ENCODE data around the gene GALNTL6. TPM values are rescaled to one million over a fixed set of nuclear protein-coding genes. Genes with fewer than 3 reads are reported as not detected.
"Not testable (repeated sequence)": the region's sequence is repeated elsewhere in the genome, so short reads cannot be mapped to it uniquely, and the experiment has no call there.

Gene GALNTL6
- total RNA-seq, 3 donors from 2014 or later = not detected

GRCh38 chr4:172897046-172897445, 1083.8 kb downstream of the GALNTL6 start:
- H3K27me3 Mint-ChIP-seq (ENCODE audit: low read depth) = peaks cover 4% of the 10 kb centered on the region
- H3K36me3 Mint-ChIP-seq (ENCODE audit: insufficient read depth) = no peaks in the 10 kb centered on the region
- H3K4me3 Mint-ChIP-seq = no peak overlapping the region
- no peak for ATAC-seq
- H3K4me1 Mint-ChIP-seq (ENCODE audit: low read depth) = no peaks in the 10 kb centered on the region
- DNase-seq = no peak
- peaks cover 14% of the 10 kb centered on the region for H3K9me3 Mint-ChIP-seq

- Mint-ChIP-seq H3K27me3 (ENCODE audit: low read depth) (peaks cover 3% of the 10 kb centered on the region), H3K36me3 (ENCODE audit: insufficient read depth) (no peaks in the 10 kb centered on the region), H3K4me3 (no peak overlapping the region), H3K9me3 (peaks cover 14% of the 10 kb centered on the region), H3K4me1 (ENCODE audit: low read depth) (no peaks in the 10 kb centered on the region)
- ATAC-seq (no peak), DNase-seq (no peak)
Measured at GRCh38 chr4:172898715-172899114, 1085.5 kb downstream of the GALNTL6 start.

GRCh38 chr4:172899861-172900260, 1086.7 kb downstream of the GALNTL6 start:
- Mint-ChIP-seq H3K4me3 (no peak overlapping the region), H3K9me3 (peaks cover 9% of the 10 kb centered on the region), H3K27me3 (ENCODE audit: low read depth) (no peaks in the 10 kb centered on the region), H3K36me3 (ENCODE audit: insufficient read depth) (no peaks in the 10 kb centered on the region), H3K4me1 (ENCODE audit: low read depth) (no peaks in the 10 kb centered on the region)
- DNase-seq = no peak
- ATAC-seq = no peak

GRCh38 chr4:172900900-172901299, 1087.7 kb downstream of the GALNTL6 start:
- no peak for DNase-seq
- no peaks in the 10 kb centered on the region for H3K36me3 Mint-ChIP-seq (ENCODE audit: insufficient read depth)
- no peaks in the 10 kb centered on the region for H3K27me3 Mint-ChIP-seq (ENCODE audit: low read depth)
- no peak overlapping the region for H3K4me3 Mint-ChIP-seq
- H3K4me1 Mint-ChIP-seq (ENCODE audit: low read depth) = no peaks in the 10 kb centered on the region
- no peak for ATAC-seq
- H3K9me3 Mint-ChIP-seq = peaks cover 2% of the 10 kb centered on the region

GRCh38 chr4:172912468-172912867, 1099.3 kb downstream of the GALNTL6 start:
- H3K27me3 Mint-ChIP-seq (ENCODE audit: low read depth); DNase-seq; ATAC-seq: not testable (repeated sequence)

GRCh38 chr4:172917403-172917802, 1104.2 kb downstream of the GALNTL6 start:
- ATAC-seq; DNase-seq; H3K9me3 Mint-ChIP-seq; H3K36me3 Mint-ChIP-seq (ENCODE audit: insufficient read depth); H3K4me1 Mint-ChIP-seq (ENCODE audit: low read depth); H3K27me3 Mint-ChIP-seq (ENCODE audit: low read depth); H3K4me3 Mint-ChIP-seq: not testable (repeated sequence)

More at GRCh38 chr4:172912468-172912867, 1099.3 kb downstream of the GALNTL6 start:
- not testable (repeated sequence) for H3K4me1 Mint-ChIP-seq (ENCODE audit: low read depth); H3K9me3 Mint-ChIP-seq; H3K36me3 Mint-ChIP-seq (ENCODE audit: insufficient read depth); H3K4me3 Mint-ChIP-seq

- Mint-ChIP-seq H3K4me1 (ENCODE audit: low read depth) (no peaks in the 10 kb centered on the region), H3K4me3 (no peak overlapping the region), H3K9me3 (no peaks in the 10 kb centered on the region), H3K36me3 (ENCODE audit: insufficient read depth) (no peaks in the 10 kb centered on the region), H3K27me3 (ENCODE audit: low read depth) (no peaks in the 10 kb centered on the region)
- DNase-seq = no peak
- ATAC-seq = no peak
Measured at GRCh38 chr4:172919269-172919668, 1106.1 kb downstream of the GALNTL6 start.

GRCh38 chr4:172927096-172927814, 1114.1 kb downstream of the GALNTL6 start:
- H3K36me3 Mint-ChIP-seq (ENCODE audit: insufficient read depth) = no peaks in the 10 kb centered on the region
- peaks cover 3% of the 10 kb centered on the region for H3K27me3 Mint-ChIP-seq (ENCODE audit: low read depth)
- no peaks in the 10 kb centered on the region for H3K4me1 Mint-ChIP-seq (ENCODE audit: low read depth)
- H3K9me3 Mint-ChIP-seq = no peaks in the 10 kb centered on the region
- ATAC-seq (no peak), DNase-seq (no peak)
- H3K4me3 Mint-ChIP-seq = no peak overlapping the region

GRCh38 chr4:172928347-172928746, 1115.1 kb downstream of the GALNTL6 start:
- H3K36me3 Mint-ChIP-seq (ENCODE audit: insufficient read depth) = no peaks in the 10 kb centered on the region
- no peak for ATAC-seq
- DNase-seq = no peak
- peaks cover 3% of the 10 kb centered on the region for H3K27me3 Mint-ChIP-seq (ENCODE audit: low read depth)
- no peaks in the 10 kb centered on the region for H3K4me1 Mint-ChIP-seq (ENCODE audit: low read depth)
- no peak overlapping the region for H3K4me3 Mint-ChIP-seq
- no peaks in the 10 kb centered on the region for H3K9me3 Mint-ChIP-seq

- ATAC-seq = no peak
- peaks cover 3% of the 10 kb centered on the region for H3K9me3 Mint-ChIP-seq
- no peak for DNase-seq
- H3K4me3 Mint-ChIP-seq = no peak overlapping the region
- H3K4me1 Mint-ChIP-seq (ENCODE audit: low read depth) = no peaks in the 10 kb centered on the region
- peaks cover 7% of the 10 kb centered on the region for H3K27me3 Mint-ChIP-seq (ENCODE audit: low read depth)
- no peaks in the 10 kb centered on the region for H3K36me3 Mint-ChIP-seq (ENCODE audit: insufficient read depth)
Measured at GRCh38 chr4:172938072-172938829, 1125.0 kb downstream of the GALNTL6 start.

- no peaks in the 10 kb centered on the region for H3K4me1 Mint-ChIP-seq (ENCODE audit: low read depth)
Measured at GRCh38 chr4:172938870-172939269, 1125.7 kb downstream of the GALNTL6 start.

GRCh38 chr4:172942840-172943239, 1129.6 kb downstream of the GALNTL6 start:
- Mint-ChIP-seq H3K9me3 (peaks cover 3% of the 10 kb centered on the region), H3K36me3 (ENCODE audit: insufficient read depth) (no peaks in the 10 kb centered on the region), H3K27me3 (ENCODE audit: low read depth) (peaks cover 2% of the 10 kb centered on the region), H3K4me1 (ENCODE audit: low read depth) (no peaks in the 10 kb centered on the region), H3K4me3 (no peak overlapping the region)
- ATAC-seq (no peak), DNase-seq (no peak)

More at GRCh38 chr4:172938870-172939269, 1125.7 kb downstream of the GALNTL6 start:
- Mint-ChIP-seq H3K4me3 (no peak overlapping the region), H3K27me3 (ENCODE audit: low read depth) (peaks cover 6% of the 10 kb centered on the region), H3K36me3 (ENCODE audit: insufficient read depth) (no peaks in the 10 kb centered on the region), H3K9me3 (peaks cover 3% of the 10 kb centered on the region)
- no peak for DNase-seq
- ATAC-seq = no peak

GRCh38 chr4:172945611-172946010, 1132.4 kb downstream of the GALNTL6 start:
- Mint-ChIP-seq H3K4me1 (ENCODE audit: low read depth) (no peaks in the 10 kb centered on the region), H3K36me3 (ENCODE audit: insufficient read depth) (no peaks in the 10 kb centered on the region), H3K9me3 (no peaks in the 10 kb centered on the region), H3K4me3 (no peak overlapping the region), H3K27me3 (ENCODE audit: low read depth) (no peaks in the 10 kb centered on the region)
- DNase-seq = no peak
- no peak for ATAC-seq

GRCh38 chr4:172946503-172946902, 1133.3 kb downstream of the GALNTL6 start:
- Mint-ChIP-seq H3K27me3 (ENCODE audit: low read depth) (no peaks in the 10 kb centered on the region), H3K4me1 (ENCODE audit: low read depth) (no peaks in the 10 kb centered on the region), H3K9me3 (no peaks in the 10 kb centered on the region), H3K36me3 (ENCODE audit: insufficient read depth) (no peaks in the 10 kb centered on the region), H3K4me3 (no peak overlapping the region)
- no peak for DNase-seq
- no peak for ATAC-seq

- Mint-ChIP-seq H3K4me1 (ENCODE audit: low read depth) (no peaks in the 10 kb centered on the region), H3K27me3 (ENCODE audit: low read depth) (no peaks in the 10 kb centered on the region), H3K36me3 (ENCODE audit: insufficient read depth) (no peaks in the 10 kb centered on the region), H3K9me3 (no peaks in the 10 kb centered on the region), H3K4me3 (no peak overlapping the region)
- DNase-seq (no peak), ATAC-seq (no peak)
Measured at GRCh38 chr4:172947594-172947993, 1134.4 kb downstream of the GALNTL6 start.

Data from activated T-cell treated with anti-CD3 and anti-CD28 coated beads, Interleukin-2, amount 50 U/mL, for 4 hours (primary cell).